Thyroid gland (tissue), 4 donors: ENCODE data around the gene PLSCR2.

Experiments used
- CTCF ChIP-seq, 6 experiments: fragments of 200-600 bp in 3 of 6; fragments of 450-650 bp in 3 of 6; sonication (generic) in 3 of 6; IDR thresholded peaks; one replicate each; pipeline ENCODE4 v1.5.1; 2016 to 2019; ENCODE audit warnings: antibody characterized with exemption in 6 of 6, mild to moderate bottlenecking in 2 of 6, inconsistent platforms in 1 of 6, moderate library complexity in 1 of 6
- POLR2A ChIP-seq, 2 donors: fragments of 450-650 bp; IDR thresholded peaks; one replicate each; pipeline ENCODE4 v1.6.1; 2017; ENCODE audit warnings: antibody characterized with exemption in 2 of 2, mild to moderate bottlenecking in 2 of 2, moderate library complexity in 1 of 2

GRCh38 chr3:146468234-146468633, 1.1 kb downstream of the PLSCR2 start:
- TF ChIP-seq POLR2A (IDR thresholded peaks at IDR 0.05) (no peak), CTCF (IDR thresholded peaks at IDR 0.05) (no peak)
